SU-DHL-6 (cell line): ENCODE measurements around the gene OR8K1.

Source experiments
- EZH2phosphoT487 ChIP-seq: fragments of 200-600 bp; sonication (generic), shearing (Covaris generic); conservative IDR thresholded peaks from 2 replicates; pipeline ENCODE4 v1.6.1; 2018; ENCODE audit warnings: mild to moderate bottlenecking, antibody characterized with exemption, low read length, moderate library complexity, mixed read lengths
- TF ChIP-seq, protein P1 (sequence below): fragments of 200-600 bp; sonication (generic); IDR thresholded peaks from one replicate; pipeline ENCODE4 v1.5.1; 2017; ENCODE audit warnings: antibody characterized with exemption, mild to moderate bottlenecking, low read length, moderate library complexity; ENCODE audit not compliant: insufficient read depth, poor library complexity, severe bottlenecking

DNA sequence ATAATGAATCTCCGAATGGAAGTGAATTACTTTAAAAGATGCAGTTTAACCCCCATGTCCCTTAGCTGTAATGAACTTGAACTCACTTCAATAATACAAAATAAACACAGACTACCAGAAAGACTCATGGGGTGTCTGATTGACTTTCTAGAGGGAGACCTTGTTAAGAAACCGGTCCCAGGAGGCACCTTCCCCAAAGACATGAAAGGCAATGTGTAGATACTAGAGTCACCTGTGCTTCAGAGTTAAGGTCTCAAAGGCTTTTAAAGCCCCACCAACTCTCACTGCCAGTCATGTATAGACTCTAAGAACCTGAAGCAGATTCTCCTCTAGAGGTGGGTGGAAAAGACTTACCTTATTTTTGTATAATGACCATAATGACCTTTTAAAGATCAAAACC lies 8.2 kb downstream of the OR8K1 start, which contains the start of gene OR8J1:
- TF ChIP-seq, protein P1, sequence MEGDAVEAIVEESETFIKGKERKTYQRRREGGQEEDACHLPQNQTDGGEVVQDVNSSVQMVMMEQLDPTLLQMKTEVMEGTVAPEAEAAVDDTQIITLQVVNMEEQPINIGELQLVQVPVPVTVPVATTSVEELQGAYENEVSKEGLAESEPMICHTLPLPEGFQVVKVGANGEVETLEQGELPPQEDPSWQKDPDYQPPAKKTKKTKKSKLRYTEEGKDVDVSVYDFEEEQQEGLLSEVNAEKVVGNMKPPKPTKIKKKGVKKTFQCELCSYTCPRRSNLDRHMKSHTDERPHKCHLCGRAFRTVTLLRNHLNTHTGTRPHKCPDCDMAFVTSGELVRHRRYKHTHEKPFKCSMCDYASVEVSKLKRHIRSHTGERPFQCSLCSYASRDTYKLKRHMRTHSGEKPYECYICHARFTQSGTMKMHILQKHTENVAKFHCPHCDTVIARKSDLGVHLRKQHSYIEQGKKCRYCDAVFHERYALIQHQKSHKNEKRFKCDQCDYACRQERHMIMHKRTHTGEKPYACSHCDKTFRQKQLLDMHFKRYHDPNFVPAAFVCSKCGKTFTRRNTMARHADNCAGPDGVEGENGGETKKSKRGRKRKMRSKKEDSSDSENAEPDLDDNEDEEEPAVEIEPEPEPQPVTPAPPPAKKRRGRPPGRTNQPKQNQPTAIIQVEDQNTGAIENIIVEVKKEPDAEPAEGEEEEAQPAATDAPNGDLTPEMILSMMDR = no peak
- no peak for TF ChIP-seq EZH2phosphoT487
